ENCODE results near the gene ABCB11.

Gene ABCB11

DNA sequence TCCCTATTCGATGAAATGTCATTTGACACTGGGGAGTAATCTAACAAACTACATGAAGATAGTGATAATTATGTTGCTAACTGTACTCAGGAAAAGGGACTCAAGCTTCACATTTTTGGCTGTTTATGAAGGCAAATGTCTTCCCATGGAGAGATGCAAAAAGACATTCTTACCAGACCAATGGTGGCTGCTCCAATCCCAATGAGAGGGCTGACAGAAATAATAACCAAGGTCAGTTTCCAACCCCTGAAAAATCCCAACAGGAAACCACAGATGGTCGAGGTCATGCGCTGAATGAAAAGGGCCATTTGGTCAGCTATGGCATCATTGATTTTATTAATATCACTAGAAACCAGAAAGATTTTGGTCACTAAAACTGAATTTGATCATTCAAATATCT is 37.6 kb downstream of the ABCB11 start:
- Histone ChIP-seq H3K9ac (ENCODE audit: low read length) (no peak overlapping the region), H3K9me3 (ENCODE audit: insufficient read depth, low read length) (no peaks in the 10 kb centered on the region), H3K27ac (ENCODE audit: low read length) (no peak overlapping the region), H3K4me1 (ENCODE audit: low read length) (no peaks in the 10 kb centered on the region), H4K20me1 (ENCODE audit: insufficient read depth, low read length) (no peaks in the 10 kb centered on the region), H3K36me3 (replicated peaks; ENCODE audit: low read depth, low read length) (no peaks in the 10 kb centered on the region), H2AFZ (ENCODE audit: low read depth, low read length) (no peak overlapping the region), H3K27me3 (ENCODE audit: low read depth, low read length) (no peaks in the 10 kb centered on the region), H3K4me3 (ENCODE audit: low read length) (no peak overlapping the region), H3K79me2 (ENCODE audit: low read length) (no peaks in the 10 kb centered on the region), H3K4me2 (ENCODE audit: low read length) (no peak overlapping the region)
- no peak for TF ChIP-seq CTCF (IDR thresholded peaks at IDR 0.05; ENCODE audit: low read depth, low read length)
- TF ChIP-seq EZH2phosphoT487 (IDR thresholded peaks at IDR 0.05; ENCODE audit: low read depth), result no peak

DNA sequence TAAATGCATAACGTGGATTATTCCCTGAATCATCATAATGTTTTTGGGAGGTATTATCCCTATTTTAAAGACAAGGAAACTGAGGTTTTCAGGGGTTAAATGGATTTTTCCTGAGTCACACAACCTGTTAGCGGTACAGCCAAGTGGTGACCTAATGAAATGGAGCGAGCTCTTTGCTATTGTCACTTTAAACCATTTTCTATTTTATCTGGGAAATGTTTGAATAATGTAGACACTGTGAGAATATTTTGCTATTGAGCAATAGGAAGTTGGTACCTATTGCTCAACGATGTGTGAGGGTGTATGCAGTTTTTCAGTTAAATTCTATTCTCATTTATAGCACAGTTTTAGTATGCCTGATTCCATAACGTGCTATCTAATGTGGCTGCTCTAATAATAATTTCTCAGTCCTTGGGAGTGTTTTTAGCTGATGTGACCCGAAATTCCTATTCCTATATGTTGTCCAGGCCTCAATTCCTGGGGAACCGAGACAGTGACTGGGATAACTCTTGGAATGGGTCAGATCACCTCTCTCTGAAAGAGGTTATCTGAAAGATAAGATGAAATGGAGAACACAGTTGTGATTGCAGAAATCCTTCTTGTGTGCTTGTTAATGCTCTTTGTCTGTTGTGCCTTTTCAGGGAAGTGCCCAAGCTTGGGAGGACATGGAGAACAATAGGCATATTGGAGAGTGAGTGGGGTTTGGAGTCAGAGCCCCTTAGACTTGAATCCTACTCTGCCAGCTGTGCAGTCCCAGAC is 38.4 kb downstream of the ABCB11 start:
- Histone ChIP-seq H3K4me2 (ENCODE audit: low read length) (no peak overlapping the region), H3K9me3 (ENCODE audit: insufficient read depth, low read length) (no peaks in the 10 kb centered on the region)

DNA sequence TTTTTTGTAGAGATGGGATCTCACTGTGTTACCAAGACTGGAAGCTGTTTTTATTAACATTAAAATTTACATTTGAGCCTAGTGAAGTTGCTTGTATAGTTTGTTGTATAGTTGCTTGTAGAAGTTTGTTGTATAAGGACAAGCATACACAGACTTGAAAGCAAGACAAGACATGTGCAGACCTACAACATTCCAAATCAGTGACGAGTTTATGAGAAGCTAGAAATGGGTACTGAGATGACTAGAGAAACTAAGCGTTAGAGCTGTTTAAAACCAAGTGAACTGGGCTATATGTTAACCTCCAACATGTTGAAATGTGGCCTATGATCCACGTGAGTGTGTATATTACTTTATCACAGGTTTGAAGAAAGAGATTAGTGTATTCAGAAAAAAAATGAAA is 39.1 kb downstream of the ABCB11 start:
- H2AFZ ChIP-seq (ENCODE audit: low read depth, low read length), result no peak overlapping the region
- H3K4me1 ChIP-seq (ENCODE audit: low read length), result no peaks in the 10 kb centered on the region
- no peaks in the 10 kb centered on the region for H4K20me1 ChIP-seq (ENCODE audit: insufficient read depth, low read length)
- no peak overlapping the region for H3K9ac ChIP-seq (ENCODE audit: low read length)
- H3K4me3 ChIP-seq (ENCODE audit: low read length), result no peak overlapping the region
- no peak overlapping the region for H3K27ac ChIP-seq (ENCODE audit: low read length)
- no peak overlapping the region for H3K4me2 ChIP-seq (ENCODE audit: low read length)
- H3K9me3 ChIP-seq (ENCODE audit: insufficient read depth, low read length), result no peaks in the 10 kb centered on the region
- H3K27me3 ChIP-seq (ENCODE audit: low read depth, low read length), result no peaks in the 10 kb centered on the region
- no peaks in the 10 kb centered on the region for H3K36me3 ChIP-seq (replicated peaks; ENCODE audit: low read depth, low read length)
- no peak for TF ChIP-seq CTCF (IDR thresholded peaks at IDR 0.05; ENCODE audit: low read depth, low read length)
- no peak for TF ChIP-seq EZH2phosphoT487 (IDR thresholded peaks at IDR 0.05; ENCODE audit: low read depth)
- no peaks in the 10 kb centered on the region for H3K79me2 ChIP-seq (ENCODE audit: low read length)

More for the DNA sequence above, 38.4 kb downstream of the ABCB11 start:
- no peaks in the 10 kb centered on the region for H3K4me1 ChIP-seq (ENCODE audit: low read length)
- H4K20me1 ChIP-seq (ENCODE audit: insufficient read depth, low read length), result no peaks in the 10 kb centered on the region
- TF ChIP-seq CTCF (IDR thresholded peaks at IDR 0.05; ENCODE audit: low read depth, low read length), result no peak
- no peak for TF ChIP-seq EZH2phosphoT487 (IDR thresholded peaks at IDR 0.05; ENCODE audit: low read depth)
- H3K27me3 ChIP-seq (ENCODE audit: low read depth, low read length), result no peaks in the 10 kb centered on the region
- no peak overlapping the region for H3K9ac ChIP-seq (ENCODE audit: low read length)
- no peak overlapping the region for H2AFZ ChIP-seq (ENCODE audit: low read depth, low read length)
- no peaks in the 10 kb centered on the region for H3K36me3 ChIP-seq (replicated peaks; ENCODE audit: low read depth, low read length)
- H3K4me3 ChIP-seq (ENCODE audit: low read length), result no peak overlapping the region
- no peaks in the 10 kb centered on the region for H3K79me2 ChIP-seq (ENCODE audit: low read length)
- no peak overlapping the region for H3K27ac ChIP-seq (ENCODE audit: low read length)

DNA sequence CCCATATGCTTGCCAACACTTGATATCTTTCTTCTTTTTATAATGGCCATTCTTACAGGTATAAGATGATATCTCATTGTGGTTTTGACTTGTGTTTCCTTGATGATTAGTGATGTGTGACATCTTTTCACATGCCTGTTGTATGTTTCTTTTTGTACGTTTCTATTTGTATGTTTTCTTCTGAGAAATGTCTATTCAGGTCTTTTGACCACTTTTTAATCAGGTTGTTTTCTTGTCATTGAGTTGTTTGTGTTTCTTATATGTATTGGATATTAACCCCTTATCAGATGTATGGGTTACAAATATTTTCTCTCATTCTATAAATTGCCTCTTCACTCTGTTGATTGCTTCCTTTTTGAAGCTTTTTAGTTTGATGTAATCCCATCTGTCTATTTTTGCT is 42.4 kb downstream of the ABCB11 start:
- no peak overlapping the region for H3K27ac ChIP-seq (ENCODE audit: low read length)
- no peaks in the 10 kb centered on the region for H3K9me3 ChIP-seq (ENCODE audit: insufficient read depth, low read length)
- H4K20me1 ChIP-seq (ENCODE audit: insufficient read depth, low read length), result no peaks in the 10 kb centered on the region
- H2AFZ ChIP-seq (ENCODE audit: low read depth, low read length), result no peak overlapping the region
- H3K4me2 ChIP-seq (ENCODE audit: low read length), result no peak overlapping the region
- H3K79me2 ChIP-seq (ENCODE audit: low read length), result no peaks in the 10 kb centered on the region
- TF ChIP-seq EZH2phosphoT487 (IDR thresholded peaks at IDR 0.05; ENCODE audit: low read depth), result no peak
- TF ChIP-seq CTCF (IDR thresholded peaks at IDR 0.05; ENCODE audit: low read depth, low read length), result no peak
- no peak overlapping the region for H3K9ac ChIP-seq (ENCODE audit: low read length)
- no peaks in the 10 kb centered on the region for H3K4me1 ChIP-seq (ENCODE audit: low read length)
- no peaks in the 10 kb centered on the region for H3K36me3 ChIP-seq (replicated peaks; ENCODE audit: low read depth, low read length)
- H3K4me3 ChIP-seq (ENCODE audit: low read length), result no peak overlapping the region
- no peaks in the 10 kb centered on the region for H3K27me3 ChIP-seq (ENCODE audit: low read depth, low read length)

Measured in OCI-LY3 (cell line).